Pancreas (tissue), 10 donors: ENCODE data around the gene SFT2D2. TPM values are rescaled to one million over a fixed set of nuclear protein-coding genes. Genes with fewer than 3 reads are reported as not detected.

Source experiments
- ATAC-seq, 4 donors: fragments of 200-7000 bp; cut with Tn5 transposase; one replicate each; pipeline versions ENCODE4 v1.8.0 to v1.9.1; 2020; ENCODE audit warnings: mild to moderate bottlenecking in 4 of 4, moderate library complexity in 4 of 4
- DNase-seq, 6 donors: peaks; one replicate each; pipeline ENCODE4 v3.0.0-alpha.2; 2020
- FAIRE-seq: peaks from 2 replicates; lab custom pipeline; 2012; peaks lifted over from hg19 to GRCh38; lab: Jason Lieb, UNC
- H3K27ac ChIP-seq, 4 donors: fragments of 200-600 bp; sonication (generic); 1 replicate in 3 of 4; 2 replicates in 1 of 4; pipeline versions ENCODE4 v1.5.0 to v1.8.0; 2020
- H3K27me3 ChIP-seq, 4 donors: fragments of 200-600 bp; one replicate each; pipeline ENCODE4 v1.8.0; 2021
- H3K36me3 ChIP-seq, 3 donors: fragments of 200-600 bp; sonication (generic) in 1 of 3; one replicate each; pipeline versions ENCODE4 v1.5.0 to v1.8.0; 2020 to 2021
- H3K4me1 ChIP-seq, 3 donors: fragments of 200-600 bp; one replicate each; pipeline ENCODE4 v1.8.0; 2021
- H3K4me3 ChIP-seq, 4 donors: fragments of 200-600 bp; sonication (generic) in 2 of 4; one replicate each; pipeline versions ENCODE4 v1.5.0 to v1.8.0; 2020 to 2021
- H3K9me3 ChIP-seq, 4 donors: fragments of 200-600 bp; one replicate each; pipeline ENCODE4 v1.8.0; 2021
- CTCF ChIP-seq, 4 donors: fragments of 200-600 bp; sonication (generic) in 3 of 4; IDR thresholded peaks; one replicate each; pipeline versions ENCODE4 v1.5.0 to v1.8.0; 2021; ENCODE audit warnings: antibody characterized with exemption in 4 of 4
- WGBS, 2 donors: extraction: QIAGEN DNeasy Blood & Tissue Kit; methylation state at CpG; one replicate each; pipeline ENCODE4 v1.1.7; 2013; 5-methylcytosine and 5-hydroxymethylcytosine counted together
- intact Hi-C, 3 donors: fragments of 100-400 bp; cut with DNase I; formaldehyde crosslinking; loops; one replicate each; pipeline versions ENCODE4 v1.11.1 to v1.14.2; 2022
- polyA plus RNA-seq, 2 donors: library from polyadenylated mRNA; stranded (reverse); fragments of 200-250 nt; gene quantifications; one replicate each; pipeline ENCODE4 v1.2.3, GENCODE V29; 2013
- total RNA-seq, 6 donors: library from RNA; stranded (reverse); fragmentation: NEBNext Ultra II Directional in 4 of 6; extraction: Animal tissue kit (Norgen Biotek cat#: 25700) in 4 of 6; gene quantifications; one replicate each; pipeline versions ENCODE4 v1.2.1 to v1.2.4, GENCODE V29; 2021 to 2023
- donor health status: healthy with polysubstance abuse.
- donor health status: DM: no; HTN: no; CAD: no; lungs with moderate emphysema.
- donor health status: DM: no; HTN: no; CAD: no.
- donor health status: control.
- donor health status: control.
- donor health status: Bipolar disorder and iron deficiency.
- donor health status: DM: yes; HTN: yes; CAD: no.
- donor health status: DM: no; HTN: no; CAD: no.
- donor health status: DM: no; HTN: no; CAD: no.
- donor health status: DM: yes; HTN: yes; CAD: no.

SFT2D2 gene
- total and polyA plus RNA-seq, 8 donors, result 2.4 to 37.3 (median 17.9) TPM

DNA sequence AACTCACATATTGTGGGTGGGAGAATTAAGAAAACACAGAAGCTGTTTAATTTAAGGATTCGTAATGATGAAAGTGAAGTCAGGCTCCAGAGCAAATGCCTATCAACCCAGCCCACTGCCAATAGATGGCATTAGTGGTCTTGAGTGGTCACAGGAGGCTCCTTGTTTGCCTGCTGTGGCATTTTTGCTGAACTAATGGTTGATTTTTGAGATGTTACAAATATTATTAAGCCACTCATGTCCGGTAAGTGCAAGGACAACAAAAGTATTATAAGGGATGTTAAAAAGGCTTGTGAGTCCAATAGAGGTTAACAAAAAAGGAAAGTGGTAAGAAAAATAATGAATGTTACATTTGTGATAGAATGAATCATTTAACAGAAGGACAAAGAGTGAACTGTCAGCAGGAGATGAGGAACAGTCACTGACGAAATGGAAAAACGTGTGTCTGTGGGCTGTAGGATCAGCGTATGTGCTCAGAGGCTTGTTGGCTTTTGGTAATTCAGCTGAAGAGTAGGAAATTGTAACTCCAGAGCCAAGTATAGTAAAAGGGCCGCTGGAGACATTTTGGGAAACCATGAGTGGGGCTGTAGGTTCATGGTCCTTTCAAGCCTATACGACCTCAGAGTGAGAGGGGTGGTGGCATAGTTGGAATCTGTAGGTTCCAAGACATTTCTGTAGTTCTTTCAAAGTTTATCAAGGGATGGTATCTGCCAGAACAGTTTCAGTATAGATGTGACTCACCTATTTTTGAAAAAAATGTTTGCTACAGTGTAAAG lies 11.2 kb downstream of the SFT2D2 start:
- Histone ChIP-seq H3K4me3 (no peak overlapping the region), H3K27ac (no peak overlapping the region), H3K4me1 (peaks cover 6 to 9% (median 7%) of the 10 kb centered on the region in 3 donors), H3K36me3 (peaks cover 0 to 29% (median 14%) of the 10 kb centered on the region in 3 donors), H3K9me3 (no peaks in the 10 kb centered on the region), H3K27me3 (no peaks in the 10 kb centered on the region)
- DNase-seq (no peak), FAIRE-seq (no peak), ATAC-seq (no peak)
- no peak for TF ChIP-seq CTCF (IDR thresholded peaks at IDR 0.05)
- 88 to 92% methylated on average over 7 of the region's 7 CpGs for WGBS, 2 donors
- intact Hi-C loops, result no loop called here

GRCh38 chr1:168243198-168243597 lies 17.4 kb downstream of the SFT2D2 start:
- H3K4me1 ChIP-seq, result peaks cover 0 to 9% (median 3%) of the 10 kb centered on the region in 3 donors
- peak in 1 of 6 donors; percentile 14 for DNase-seq
- peak overlapping the region in 3 of 4 donors; percentile 4 to 16 (median 8) for H3K27ac ChIP-seq
- FAIRE-seq, result no peak
- intact Hi-C loops, result no loop called here
- no peaks in the 10 kb centered on the region for H3K27me3 ChIP-seq
- 13 to 18% methylated on average over 2 of the region's 2 CpGs for WGBS, 2 donors
- H3K4me3 ChIP-seq, result no peak overlapping the region
- TF ChIP-seq CTCF (IDR thresholded peaks at IDR 0.05), result no peak
- no peaks in the 10 kb centered on the region for H3K9me3 ChIP-seq
- ATAC-seq, result peak; percentile 48 to 88 (median 81)
- peaks cover 0 to 3% (median 3%) of the 10 kb centered on the region in 3 donors for H3K36me3 ChIP-seq

DNA sequence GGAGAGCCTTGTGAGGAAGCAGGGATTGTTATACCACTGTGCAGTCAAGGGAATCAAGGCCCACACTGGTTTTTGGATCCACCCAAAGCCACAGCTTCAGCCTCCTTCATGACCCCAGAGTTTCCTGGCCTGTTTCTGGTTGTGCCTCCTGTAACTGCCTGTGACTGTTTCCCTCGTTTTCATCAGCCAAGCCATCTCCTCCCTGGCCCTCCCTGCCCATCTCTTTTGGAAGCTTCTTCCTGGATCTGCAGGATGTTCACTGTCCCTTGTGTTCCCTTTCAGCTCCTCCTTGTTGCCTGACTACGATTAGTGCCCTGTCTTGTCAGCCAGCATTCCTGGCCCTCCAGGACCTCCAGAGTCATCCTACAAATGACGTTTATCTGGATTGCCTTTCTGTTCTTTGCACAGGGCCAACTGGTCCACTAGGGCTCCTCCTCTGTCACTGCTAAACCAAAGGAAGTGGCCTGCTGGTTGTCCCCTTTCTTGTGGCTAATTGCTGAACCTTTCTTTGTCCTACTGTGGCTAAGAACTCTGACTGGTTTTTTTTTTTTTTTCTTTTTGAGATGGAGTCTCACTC lies 17.9 kb downstream of the SFT2D2 start:
- H3K27ac ChIP-seq, result peak overlapping the region in 3 of 4 donors; percentile 4 to 16 (median 8)
- TF ChIP-seq CTCF (IDR thresholded peaks at IDR 0.05), result no peak

DNA sequence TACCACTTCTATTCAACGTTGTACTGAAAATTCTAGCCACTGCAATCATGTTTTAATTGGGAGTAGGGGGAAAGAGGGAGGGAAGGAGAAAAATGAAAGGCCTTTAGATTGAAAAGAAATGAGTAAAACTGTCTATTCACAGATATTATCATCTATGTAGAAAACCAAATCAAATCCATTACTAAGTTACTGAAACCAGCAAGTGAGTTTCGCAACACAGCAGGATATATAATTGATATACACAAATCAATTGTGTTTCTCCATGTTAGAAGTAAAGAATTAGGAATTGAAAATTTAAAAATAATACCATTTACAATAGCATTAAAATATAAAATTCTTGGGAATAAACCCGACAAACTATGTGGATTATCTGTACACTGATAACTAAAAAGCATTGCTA lies 19.2 kb downstream of the SFT2D2 start:
- FAIRE-seq, result no peak
- intact Hi-C loops, result no loop called here

More for the DNA sequence above, 17.9 kb downstream of the SFT2D2 start:
- 30 to 46% methylated on average over 3 of the region's 3 CpGs for WGBS, 2 donors
- H3K4me1 ChIP-seq, result peaks cover 0 to 9% (median 3%) of the 10 kb centered on the region in 3 donors
- H3K4me3 ChIP-seq, result no peak overlapping the region
- H3K36me3 ChIP-seq, result peaks cover 0 to 3% (median 3%) of the 10 kb centered on the region in 3 donors
- H3K9me3 ChIP-seq, result no peaks in the 10 kb centered on the region
- peak in 2 of 4 donors; percentile 21 to 31 for ATAC-seq
- no peaks in the 10 kb centered on the region for H3K27me3 ChIP-seq
- intact Hi-C loops, result no loop called here
- no peak for FAIRE-seq
- no peak for DNase-seq

More for the DNA sequence above, 19.2 kb downstream of the SFT2D2 start:
- H3K4me1 ChIP-seq, result peaks cover 0 to 9% (median 3%) of the 10 kb centered on the region in 3 donors
- no peak overlapping the region for H3K27ac ChIP-seq
- no peaks in the 10 kb centered on the region for H3K9me3 ChIP-seq
- H3K36me3 ChIP-seq, result peaks cover 0 to 3% (median 3%) of the 10 kb centered on the region in 3 donors
- no peak for DNase-seq
- TF ChIP-seq CTCF (IDR thresholded peaks at IDR 0.05), result no peak
- H3K27me3 ChIP-seq, result no peaks in the 10 kb centered on the region
- 85 to 87% methylated on average over 3 of the region's 3 CpGs for WGBS, 2 donors
- H3K4me3 ChIP-seq, result no peak overlapping the region
- ATAC-seq, result no peak
